HepG2 (cell line): Measurements from ENCODE around the gene DAGLB. TPM values are rescaled to one million over a fixed set of nuclear protein-coding genes. Genes with fewer than 3 reads are reported as not detected.

Experiments used
- AGO2 ChIP-seq: fragments of 200-400 bp; formaldehyde crosslinking; optimal IDR thresholded peaks from 2 replicates; pipeline ENCODE3; 2017; ENCODE audit warnings: mild to moderate bottlenecking, low read depth, low read length, moderate library complexity
- E2F2 ChIP-seq: sonication (generic); formaldehyde crosslinking; IDR thresholded peaks from 2 replicates; pipeline ENCODE4 v1.4.0; 2020; ENCODE audit warnings: missing genetic modification reagents, borderline replicate concordance
- POLR2A ChIP-seq, 2 experiments: IDR thresholded peaks; 2 replicates each; pipeline ENCODE4 v1.6.1; 2011; ENCODE audit warnings: low read depth in 2 of 2, low read length in 2 of 2, mild to moderate bottlenecking in 1 of 2, moderate library complexity in 1 of 2; ENCODE audit not compliant: insufficient read depth in 1 of 2
- RBFOX2 ChIP-seq: fragments of 200-400 bp; formaldehyde crosslinking; IDR thresholded peaks from 2 replicates; pipeline ENCODE4 v1.6.1; 2017; ENCODE audit warnings: low read depth, mild to moderate bottlenecking, low read length
- TIGD3 ChIP-seq: sonication (generic); formaldehyde crosslinking; IDR thresholded peaks from 2 replicates; pipeline ENCODE4 v1.5.1; 2020; ENCODE audit warnings: mild to moderate bottlenecking, missing genetic modification reagents, borderline replicate concordance
- ZBTB1 ChIP-seq: sonication (generic); formaldehyde crosslinking; IDR thresholded peaks from 2 replicates; pipeline ENCODE4 v1.4.0; 2020; ENCODE audit warnings: missing genetic modification reagents, borderline replicate concordance
- ZNF562 ChIP-seq: sonication (generic); formaldehyde crosslinking; IDR thresholded peaks from 2 replicates; pipeline ENCODE4 v1.8.0; 2022; ENCODE audit warnings: missing genetic modification reagents, borderline replicate concordance
- ZNF770 ChIP-seq: sonication (generic); formaldehyde crosslinking; IDR thresholded peaks from 2 replicates; pipeline ENCODE4 v1.5.0; 2020; ENCODE audit warnings: mild to moderate bottlenecking, missing genetic modification reagents
- ZNF775 ChIP-seq: sonication (generic); formaldehyde crosslinking; IDR thresholded peaks from 2 replicates; pipeline ENCODE4 v1.4.0; 2020; ENCODE audit warnings: missing genetic modification reagents, mild to moderate bottlenecking, moderate library complexity, borderline replicate concordance
- polyA plus RNA-seq, 8 experiments: library from polyadenylated mRNA; depleted of rRNA in 3 of 8; stranded (reverse) in 7 of 8; unstranded in 1 of 8; fragments of >200 nt; fragmentation: Illumina TruSeq in 4 of 8; extraction: Trizol in 4 of 8; gene quantifications; 2 replicates each; pipeline versions ENCODE4 v1.2.1 to v1.2.3, GENCODE V29; 2011 to 2016; ENCODE audit warnings: low read depth in 4 of 8, missing spikeins in 1 of 8, mixed read lengths in 1 of 8; ENCODE audit not compliant: insufficient read depth in 1 of 8
- total RNA-seq, 5 experiments: library from RNA; depleted of rRNA; stranded (reverse); fragments of >200 nt; fragmentation: Illumina TruSeq; extraction: Trizol; gene quantifications; 2 replicates each; pipeline ENCODE4 v1.2.3, GENCODE V29; 2016; ENCODE audit warnings: low read depth in 1 of 5

Gene DAGLB
- total and polyA plus RNA-seq, 2 of the 13 experiments (the other 11 are each of a cell fraction or from before 2014, with no cell fraction given) = 7.9 to 9.8 TPM

GRCh38 chr7:6481445-6481844, 33.7 kb upstream of the DAGLB start (continued):
- TF ChIP-seq E2F2 (CRISPR knock-in tag) (no peak), ZNF775 (CRISPR knock-in tag) (no peak), RBFOX2 (peak; percentile 59), TIGD3 (CRISPR knock-in tag) (no peak), ZNF562 (CRISPR knock-in tag) (no peak), ZBTB1 (no peak), AGO2 (no peak), POLR2A (IDR thresholded peaks at IDR 0.05; ENCODE audit: insufficient read depth in 1 of 2, low read depth in 2 of 2, low read length in 2 of 2) (peak in 1 of 2 experiments; percentile 53; a peak in 2 of 4 replicates), ZNF770 (peak; percentile 63; the same call in 1 of the 2 replicates)
